H1 (cell line): ENCODE results near the gene SLFN14. TPM values are rescaled to one million over a fixed set of nuclear protein-coding genes. Genes with fewer than 3 reads are reported as not detected.
A peak's percentile ranks its signal among the peaks of the same experiment; 100 is the strongest.

Experiments used
- polyA plus RNA-seq, 7 experiments: library from polyadenylated mRNA; depleted of rRNA in 3 of 7; stranded (reverse) in 5 of 7; unstranded in 2 of 7; fragments of >200 nt in 5 of 7; fragments of 200-250 nt in 2 of 7; gene quantifications; 1 replicate in 5 of 7; 2 replicates in 1 of 7; 4 replicates in 1 of 7; pipeline versions ENCODE4 v1.2.1 to v1.2.3, GENCODE V29; 2011 to 2013; ENCODE audit warnings: missing spikeins in 2 of 7, mixed read lengths in 2 of 7
- small RNA-seq: library from polyadenylated mRNA; stranded (forward); fragments of <200 nt; extraction: miRNeasy Mini kit (QIAGEN cat#:217004); gene quantifications from one replicate; pipeline ENCODE3, GENCODE V24; 2013; ENCODE audit not compliant: insufficient read depth
- total RNA-seq: library from RNA; stranded (reverse); fragmentation: NEBNext Ultra II Directional; extraction: Animal tissue kit (Norgen Biotek cat#: 25700); gene quantifications from 2 replicates; pipeline ENCODE4 v1.2.1, GENCODE V29; 2021

The SLFN14 gene
- total and polyA plus RNA-seq, 2 of the 8 experiments (the other 6 are each of a cell fraction or from before 2014, with no cell fraction given) = 0.03 TPM; not detected in 1

Small RNA genes within 50 kb of the gene (small RNA-seq; reads per million reads assigned to genes)
- gene AC004134.1 (not detected), gene AC015911.1 (not detected), gene SNORD7 (42.0 reads per million, percentile 96 among the genes with 10 or more reads in this experiment)

Other genes with a start within 250 kb of the SLFN14 start
- gene SLFN11, start 187.2 kb downstream of the SLFN14 start, total RNA-seq = 0.27 and 0.28 TPM in 2 replicates
- 0.09 and 0.11 TPM in 2 replicates for gene SLFN11, start 187.2 kb downstream of the SLFN14 start, polyA plus RNA-seq (2011; rRNA removed)
- 9.4 and 10.7 TPM in 2 replicates for gene SLFN12, start 128.3 kb downstream of the SLFN14 start, total RNA-seq
- 1.3 and 1.6 TPM in 2 replicates for gene SLFN12, start 128.3 kb downstream of the SLFN14 start, polyA plus RNA-seq (2011; rRNA removed)
- 27.5 and 28.1 TPM in 2 replicates for gene SLFN13, start 112.1 kb downstream of the SLFN14 start, total RNA-seq
- gene SLFN13, start 112.1 kb downstream of the SLFN14 start, polyA plus RNA-seq (2011; rRNA removed) = 9.0 and 15.7 TPM in 2 replicates
- gene SLFN12L, start 23.1 kb downstream of the SLFN14 start, total RNA-seq = not detected in 2 replicates
- not detected in 2 replicates for gene SLFN12L, start 23.1 kb downstream of the SLFN14 start, polyA plus RNA-seq (2011; rRNA removed)
- gene PEX12, start 17.8 kb upstream of the SLFN14 start, total RNA-seq = 2.5 and 3.0 TPM in 2 replicates
- gene PEX12, start 17.8 kb upstream of the SLFN14 start, polyA plus RNA-seq (2011; rRNA removed) = 4.5 and 5.9 TPM in 2 replicates
- gene AP2B1, start 26.5 kb upstream of the SLFN14 start, total RNA-seq = 194 and 199 TPM in 2 replicates
- gene AP2B1, start 26.5 kb upstream of the SLFN14 start, polyA plus RNA-seq (2011; rRNA removed) = 63.4 and 95.5 TPM in 2 replicates
- gene RASL10B, start 170.8 kb upstream of the SLFN14 start, total RNA-seq = 21.6 and 22.8 TPM in 2 replicates
- gene RASL10B, start 170.8 kb upstream of the SLFN14 start, polyA plus RNA-seq (2011; rRNA removed) = 17.5 and 21.8 TPM in 2 replicates
- 0.13 TPM in 1 of 2 replicates, not detected in the other for gene GAS2L2, start 192.4 kb upstream of the SLFN14 start, total RNA-seq
- gene GAS2L2, start 192.4 kb upstream of the SLFN14 start, polyA plus RNA-seq (2011; rRNA removed) = 0.09 TPM in 2 replicates
- not detected in 2 replicates for gene C17orf50, start 200.1 kb upstream of the SLFN14 start, total RNA-seq
- gene C17orf50, start 200.1 kb upstream of the SLFN14 start, polyA plus RNA-seq (2011; rRNA removed) = 0.08 and 0.12 TPM in 2 replicates
- not detected in 2 replicates for gene MMP28, start 234.8 kb upstream of the SLFN14 start, total RNA-seq
- gene MMP28, start 234.8 kb upstream of the SLFN14 start, polyA plus RNA-seq (2011; rRNA removed) = 0.06 TPM in 1 of 2 replicates, not detected in the other
- gene TAF15, start 248.7 kb upstream of the SLFN14 start, total RNA-seq = 323 and 338 TPM in 2 replicates
- 62.8 and 80.1 TPM in 2 replicates for gene TAF15, start 248.7 kb upstream of the SLFN14 start, polyA plus RNA-seq (2011; rRNA removed)